Upper lobe of left lung (tissue), 4 donors: ENCODE data around the gene SARDH.

ENCODE experiments used
- CTCF ChIP-seq, 6 experiments: fragments of 450-650 bp in 4 of 6; fragments of 200-600 bp in 2 of 6; sonication (generic) in 2 of 6; IDR thresholded peaks; one replicate each; pipeline ENCODE4 v1.5.1; 2016 to 2019; ENCODE audit warnings: antibody characterized with exemption in 6 of 6
- EP300 ChIP-seq, 4 donors: sonication (generic); formaldehyde crosslinking; IDR thresholded peaks; one replicate each; pipeline ENCODE4 v1.5.1; 2017; ENCODE audit warnings: antibody characterized with exemption in 4 of 4, control low read depth in 2 of 4
- POLR2A ChIP-seq, 4 donors: fragments of 450-650 bp; IDR thresholded peaks; one replicate each; pipeline ENCODE4 v1.5.1; 2016 to 2017; ENCODE audit warnings: antibody characterized with exemption in 4 of 4, mild to moderate bottlenecking in 2 of 4

DNA sequence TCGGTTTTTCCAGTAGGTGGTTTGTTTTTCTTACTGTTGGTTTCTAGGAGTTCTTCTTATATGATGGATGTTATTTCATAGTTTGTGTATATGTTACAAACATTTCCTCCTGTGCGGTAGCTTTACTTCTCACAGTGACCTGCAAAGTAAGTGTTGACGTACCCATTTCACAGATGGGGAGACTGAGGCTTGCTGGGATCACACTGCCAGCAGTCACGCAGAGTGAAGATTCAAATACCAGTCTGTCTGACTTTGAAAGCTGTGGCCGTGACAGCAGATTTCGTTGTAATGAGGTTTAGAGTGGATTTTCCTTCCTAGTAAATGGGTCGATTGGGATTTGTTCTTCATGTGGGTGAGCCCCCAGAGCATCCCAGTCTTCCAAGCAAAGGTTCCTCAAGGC is 89.0 kb downstream of the SARDH start:
- TF ChIP-seq EP300 (IDR thresholded peaks at IDR 0.05) (no peak), CTCF (IDR thresholded peaks at IDR 0.05) (no peak), POLR2A (IDR thresholded peaks at IDR 0.05) (no peak)
